Measurements from ENCODE around the gene MBD5. TPM values are rescaled to one million over a fixed set of nuclear protein-coding genes. Genes with fewer than 3 reads are reported as not detected.

Gene MBD5
- total RNA-seq, 1 donor from 2014 or later = 95.4 TPM

- Mint-ChIP-seq H3K27me3 (ENCODE audit: unreplicated experiment) (peaks cover 1% of the 10 kb centered on the region), H3K27ac (ENCODE audit: unreplicated experiment) (no peak overlapping the region), H3K9me3 (ENCODE audit: unreplicated experiment) (no peaks in the 10 kb centered on the region), H3K4me1 (ENCODE audit: low read depth, unreplicated experiment) (no peaks in the 10 kb centered on the region), H3K36me3 (ENCODE audit: unreplicated experiment) (no peaks in the 10 kb centered on the region), H3K4me3 (ENCODE audit: unreplicated experiment) (no peak overlapping the region)
- DNase-seq = no peak
- TF ChIP-seq CTCF (IDR thresholded peaks at IDR 0.05; ENCODE audit: partially characterized antibody, unreplicated experiment) = no peak
Observed at GRCh38 chr2:148525130-148525529, 504.2 kb downstream of the MBD5 start.

GRCh38 chr2:148526509-148527346 is 505.8 kb downstream of the MBD5 start:
- Mint-ChIP-seq H3K9me3 (ENCODE audit: unreplicated experiment) (no peaks in the 10 kb centered on the region), H3K27me3 (ENCODE audit: unreplicated experiment) (peaks cover 5% of the 10 kb centered on the region), H3K27ac (ENCODE audit: unreplicated experiment) (no peak overlapping the region), H3K36me3 (ENCODE audit: unreplicated experiment) (no peaks in the 10 kb centered on the region), H3K4me3 (ENCODE audit: unreplicated experiment) (no peak overlapping the region), H3K4me1 (ENCODE audit: low read depth, unreplicated experiment) (peaks cover 6% of the 10 kb centered on the region)
- no peak for DNase-seq
- TF ChIP-seq CTCF (IDR thresholded peaks at IDR 0.05; ENCODE audit: partially characterized antibody, unreplicated experiment) = no peak

- H3K9me3 Mint-ChIP-seq (ENCODE audit: unreplicated experiment) = no peaks in the 10 kb centered on the region
- no peaks in the 10 kb centered on the region for H3K36me3 Mint-ChIP-seq (ENCODE audit: unreplicated experiment)
- no peak for TF ChIP-seq CTCF (IDR thresholded peaks at IDR 0.05; ENCODE audit: partially characterized antibody, unreplicated experiment)
- H3K27ac Mint-ChIP-seq (ENCODE audit: unreplicated experiment) = no peak overlapping the region
- peaks cover 6% of the 10 kb centered on the region for H3K4me1 Mint-ChIP-seq (ENCODE audit: low read depth, unreplicated experiment)
- H3K4me3 Mint-ChIP-seq (ENCODE audit: unreplicated experiment) = no peak overlapping the region
- peaks cover 5% of the 10 kb centered on the region for H3K27me3 Mint-ChIP-seq (ENCODE audit: unreplicated experiment)
- DNase-seq = no peak
Observed at GRCh38 chr2:148527488-148528340, 506.8 kb downstream of the MBD5 start.

GRCh38 chr2:148528356-148529064 is 507.6 kb downstream of the MBD5 start:
- H3K27ac Mint-ChIP-seq (ENCODE audit: unreplicated experiment) = no peak overlapping the region
- no peaks in the 10 kb centered on the region for H3K36me3 Mint-ChIP-seq (ENCODE audit: unreplicated experiment)
- no peak overlapping the region for H3K4me3 Mint-ChIP-seq (ENCODE audit: unreplicated experiment)
- H3K27me3 Mint-ChIP-seq (ENCODE audit: unreplicated experiment) = peaks cover 5% of the 10 kb centered on the region
- H3K9me3 Mint-ChIP-seq (ENCODE audit: unreplicated experiment) = no peaks in the 10 kb centered on the region
- DNase-seq = no peak
- peaks cover 11% of the 10 kb centered on the region for H3K4me1 Mint-ChIP-seq (ENCODE audit: low read depth, unreplicated experiment)
- no peak for TF ChIP-seq CTCF (IDR thresholded peaks at IDR 0.05; ENCODE audit: partially characterized antibody, unreplicated experiment)

All from glutamatergic neuron (in vitro differentiated cells).